HG03571 (cell line): Measurements from ENCODE around the gene BORCS6.

Experiments used
- ATAC-seq: cut with Tn5 transposase; IDR thresholded peaks from one replicate; pipeline ENCODE4 v1.9.1; 2021; ENCODE audit not compliant: unreplicated experiment

The BORCS6 gene

DNA sequence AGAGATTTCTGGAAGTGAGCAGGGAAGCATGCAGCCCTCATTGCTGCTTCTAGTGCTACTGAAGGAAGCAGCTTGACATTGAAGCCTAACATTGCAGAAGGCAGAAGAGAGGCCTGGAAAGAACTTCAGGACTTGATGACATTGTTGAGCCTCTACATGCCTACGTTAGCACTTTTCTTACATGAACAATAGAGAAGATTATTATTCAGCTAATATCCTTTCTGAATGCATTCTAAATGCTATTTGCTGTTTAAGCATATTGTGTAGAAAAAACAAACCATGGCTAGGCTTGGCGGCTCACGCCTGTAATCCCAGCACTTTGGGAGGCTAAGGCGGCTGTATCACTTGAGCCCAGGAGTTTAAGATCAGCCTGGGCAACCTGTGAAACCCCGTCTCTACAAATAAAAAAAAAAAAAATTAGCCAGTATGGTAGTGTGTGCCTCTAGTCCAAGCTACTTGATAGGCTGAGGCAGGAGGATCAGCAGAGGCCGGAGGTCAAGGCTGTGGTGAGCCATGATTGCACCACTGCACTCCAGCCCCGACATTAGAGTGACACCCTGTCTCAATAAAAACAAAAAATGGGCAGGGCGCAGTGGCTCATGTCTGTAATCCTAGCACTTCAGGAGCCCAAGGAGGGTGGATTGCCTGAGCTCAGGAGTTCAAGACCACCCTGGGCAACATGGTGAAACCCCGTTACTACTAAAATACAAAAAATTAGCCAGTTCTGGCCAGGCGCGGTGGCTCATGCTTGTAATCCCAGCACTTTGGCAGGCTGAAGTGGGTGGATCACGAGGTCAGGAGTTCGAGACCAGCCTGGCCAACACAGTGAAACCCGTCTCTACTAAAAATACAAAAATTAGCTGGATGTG, 22.6 kb upstream of the BORCS6 start:
- no peak for ATAC-seq

DNA sequence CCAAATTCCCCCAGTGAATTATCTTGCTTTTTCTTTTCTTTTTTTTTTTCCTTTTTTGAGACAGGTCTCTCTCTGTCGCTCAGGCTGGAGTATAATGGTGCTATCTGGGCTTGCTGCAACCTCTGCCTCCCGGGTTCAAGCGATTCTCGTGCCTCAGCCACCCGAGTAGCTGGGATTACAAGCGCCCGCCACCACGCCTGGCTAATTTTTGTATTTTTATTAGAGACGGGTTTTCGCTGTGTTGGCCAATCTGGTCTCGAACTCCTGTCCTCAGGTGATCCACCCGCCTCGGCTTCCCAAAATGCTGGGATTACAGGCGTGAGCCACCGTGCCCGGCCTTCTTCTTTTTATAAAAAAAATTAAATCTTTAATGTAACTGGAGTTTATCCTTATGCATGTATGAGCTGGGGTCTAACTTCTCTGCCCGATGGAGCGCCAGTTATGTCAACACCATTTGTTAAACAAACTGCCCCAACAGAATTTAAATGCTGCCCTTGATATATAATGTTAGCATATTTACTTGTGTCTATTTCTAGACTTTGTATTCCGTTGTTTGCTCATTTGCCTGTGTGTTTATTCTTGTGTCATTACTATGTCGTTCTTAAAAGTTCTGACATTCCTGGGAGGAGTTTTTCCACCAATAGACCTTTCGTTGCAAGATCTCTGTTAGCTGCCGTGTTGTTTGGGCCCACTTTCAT, 20.9 kb upstream of the BORCS6 start:
- ATAC-seq = no peak

DNA sequence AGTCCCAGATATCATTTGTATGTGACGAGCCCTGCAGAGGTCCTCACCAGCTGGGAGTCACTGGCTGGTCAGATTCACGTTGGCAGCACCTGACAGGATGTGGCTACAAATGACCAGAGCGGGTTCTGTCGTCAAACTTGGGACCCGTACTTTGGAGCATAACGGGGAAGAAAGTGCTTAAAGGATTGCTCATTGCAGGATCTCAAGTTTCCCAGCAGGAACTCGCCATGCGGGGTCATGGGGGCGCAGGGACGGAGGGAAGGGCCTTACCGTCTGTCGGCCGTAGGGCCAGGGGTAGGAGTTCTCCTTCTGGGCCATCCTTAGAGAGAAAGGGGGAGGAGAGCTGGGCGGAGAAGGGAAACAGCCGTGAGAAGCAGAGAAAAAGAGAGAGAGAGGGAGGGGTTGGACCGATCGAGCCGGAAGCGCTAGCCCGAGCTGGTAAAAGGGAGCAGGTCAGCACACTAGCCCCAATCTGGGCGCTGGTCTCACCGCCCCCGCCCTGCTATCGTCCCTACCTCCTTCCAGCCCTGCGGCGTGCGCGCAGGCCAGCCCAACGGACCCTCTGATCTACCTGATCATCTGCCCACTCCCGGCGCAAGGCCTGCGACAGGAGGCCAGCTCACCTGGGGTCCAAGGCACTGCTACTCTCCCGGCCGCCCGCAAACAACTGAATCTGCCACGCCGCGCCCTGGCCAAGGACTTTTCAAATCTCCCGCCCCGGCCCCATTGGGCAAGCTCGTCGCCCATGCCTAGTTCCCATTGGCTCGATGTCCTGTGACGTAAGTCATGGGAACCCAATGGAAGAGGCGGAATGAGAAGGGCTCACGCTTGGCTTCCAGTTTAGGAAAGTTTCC, 20.2 kb upstream of the BORCS6 start, which contains the start of gene AURKB:
Gene AURKB, minus strand, starts transcription at position 669 of the 854 bp plus-strand sequence. Its CDS starts 351 bp downstream, at position 318.
- peak; percentile 76 for ATAC-seq

DNA sequence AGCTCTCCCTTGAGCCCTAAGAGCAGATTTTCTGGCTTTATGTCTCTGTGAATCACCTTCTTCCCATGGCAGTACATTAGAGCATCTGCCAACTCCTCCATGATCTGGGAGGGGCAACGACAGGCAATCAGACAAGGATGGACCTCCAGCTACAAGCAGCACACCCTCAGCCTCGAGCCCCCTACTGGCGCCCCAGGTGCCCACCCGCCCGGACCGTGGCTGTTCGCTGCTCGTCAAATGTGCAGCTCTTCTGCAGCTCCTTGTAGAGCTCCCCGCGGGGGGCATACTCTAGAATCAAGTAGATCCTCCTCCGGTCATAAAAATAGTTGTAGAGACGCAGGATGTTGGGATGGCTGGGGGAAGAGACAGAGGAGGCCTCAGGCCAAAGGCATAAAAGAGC, 16.6 kb upstream of the BORCS6 start:
- ATAC-seq = no peak

DNA sequence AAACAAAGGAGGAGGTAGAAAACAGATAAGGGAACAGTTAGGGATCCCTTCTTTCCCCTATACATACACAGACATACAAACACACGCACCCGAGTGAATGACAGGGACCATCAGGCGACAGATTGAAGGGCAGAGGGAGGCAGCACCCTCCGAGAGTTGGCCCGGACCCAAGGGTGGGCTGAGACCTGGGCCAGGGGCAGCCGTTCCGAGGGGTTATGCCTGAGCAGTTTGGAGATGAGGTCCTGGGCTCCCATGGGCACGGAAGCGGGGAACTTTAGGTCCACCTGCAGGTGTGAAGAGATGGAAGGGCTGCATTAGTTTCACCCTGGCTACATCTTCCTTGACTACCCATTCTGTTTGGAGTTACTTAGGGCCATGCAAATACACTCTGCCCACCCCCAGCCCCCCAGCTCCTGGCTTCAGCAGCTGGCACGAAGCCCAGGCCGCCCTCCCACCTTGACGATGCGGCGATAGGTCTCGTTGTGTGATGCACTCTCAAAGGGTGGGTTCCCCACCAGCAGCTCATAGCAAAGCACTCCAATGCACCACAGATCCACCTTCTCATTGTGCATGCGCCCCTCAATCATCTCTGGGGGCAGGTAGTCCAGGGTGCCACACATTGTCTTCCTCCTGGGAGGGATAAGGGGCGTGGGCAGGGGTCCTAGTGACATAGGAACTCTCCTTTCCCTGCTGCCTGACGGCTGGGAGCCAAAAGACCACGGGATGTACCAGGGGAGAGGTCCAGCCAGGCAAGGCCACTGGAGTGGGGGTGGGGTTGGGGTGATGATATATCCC, 15.0 kb upstream of the BORCS6 start:
- ATAC-seq = no peak

DNA sequence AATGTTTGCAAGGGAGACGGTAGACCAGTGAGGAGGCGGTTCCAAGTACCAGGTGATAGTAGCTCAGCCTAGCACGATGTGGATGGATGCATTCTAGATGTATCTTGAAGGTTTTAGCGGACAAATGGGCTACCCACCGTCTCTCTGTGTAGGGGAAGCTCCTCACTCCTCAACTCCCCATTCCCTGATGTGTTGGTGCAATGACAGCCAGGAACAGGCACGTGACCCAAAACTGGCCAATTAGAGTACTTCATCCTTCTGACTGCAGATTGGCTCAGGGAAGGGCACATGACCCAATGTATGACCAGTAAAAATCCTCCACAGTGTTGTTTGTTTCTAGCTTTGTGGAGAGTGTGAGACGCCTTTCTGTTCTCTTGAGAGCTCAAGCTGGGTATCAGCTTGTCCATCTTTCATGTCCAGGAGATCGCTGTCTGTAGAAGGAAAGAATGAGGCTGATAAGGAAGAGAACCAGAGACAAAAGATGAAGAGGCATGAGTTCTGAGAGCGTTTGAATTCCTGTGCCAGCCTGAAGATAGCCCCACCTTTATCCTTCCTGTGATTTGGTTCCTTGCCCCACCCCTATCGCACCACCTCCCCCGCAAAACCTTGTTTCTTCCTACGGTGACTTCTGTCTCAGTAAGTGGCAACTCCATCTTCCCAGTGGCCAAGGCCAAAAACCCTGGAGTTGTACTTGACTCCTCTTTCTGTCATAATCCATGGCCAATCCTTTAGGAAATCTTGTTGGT, 2.3 kb upstream of the BORCS6 start:
- ATAC-seq = no peak

DNA sequence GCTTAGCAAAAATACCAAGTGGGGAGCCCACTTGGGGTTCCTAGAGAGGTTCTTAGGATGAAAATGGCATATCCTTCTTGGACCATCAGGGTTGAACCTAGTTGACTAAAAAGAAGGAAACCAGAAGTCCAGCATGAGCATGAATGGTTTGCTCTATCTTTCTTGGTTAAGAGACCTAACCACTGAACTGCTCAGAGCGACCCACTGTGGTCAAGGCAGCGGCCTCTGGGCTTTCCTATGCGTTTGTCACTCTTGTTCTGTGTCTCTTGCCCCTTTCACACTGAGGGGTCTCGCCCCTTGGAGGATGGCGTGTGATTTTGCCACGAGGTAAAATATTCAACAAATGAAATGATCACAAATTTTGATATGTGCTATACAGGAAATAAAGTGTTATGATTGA, 526 bp upstream of the BORCS6 start:
- no peak for ATAC-seq

DNA sequence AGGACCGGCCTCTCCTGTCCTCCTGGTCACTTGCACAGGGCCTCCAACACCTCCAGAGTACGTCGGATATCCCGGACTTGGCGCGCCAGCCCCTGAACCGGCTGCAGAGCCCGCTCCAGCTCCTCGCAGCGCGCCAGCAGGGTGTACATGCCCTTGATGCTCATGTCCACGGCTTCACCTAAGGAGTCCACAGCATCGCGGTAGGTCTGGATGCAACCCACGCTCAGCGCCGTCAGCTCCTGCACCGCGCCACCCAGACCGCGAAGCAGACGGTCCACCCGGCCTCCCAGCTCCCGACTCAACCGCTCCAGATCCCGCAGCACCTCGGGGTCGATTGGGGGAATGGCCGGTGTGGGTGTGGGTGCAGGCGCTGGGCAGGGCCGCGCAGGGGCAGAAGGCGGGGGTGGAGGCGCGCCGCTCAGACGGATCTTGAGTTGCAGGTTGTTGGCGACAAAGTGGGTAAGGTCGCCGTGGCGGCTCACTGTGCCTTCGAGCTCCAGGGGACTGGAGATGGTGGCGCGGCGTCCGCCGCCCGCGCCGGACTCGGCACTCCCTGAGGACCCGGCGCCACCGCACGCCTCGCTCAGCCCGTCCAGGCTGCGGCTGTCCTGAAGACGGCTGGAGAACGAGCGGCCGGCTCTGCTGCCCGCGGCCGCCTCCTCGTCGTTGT, 804 bp downstream of the BORCS6 start:
- no peak for ATAC-seq

DNA sequence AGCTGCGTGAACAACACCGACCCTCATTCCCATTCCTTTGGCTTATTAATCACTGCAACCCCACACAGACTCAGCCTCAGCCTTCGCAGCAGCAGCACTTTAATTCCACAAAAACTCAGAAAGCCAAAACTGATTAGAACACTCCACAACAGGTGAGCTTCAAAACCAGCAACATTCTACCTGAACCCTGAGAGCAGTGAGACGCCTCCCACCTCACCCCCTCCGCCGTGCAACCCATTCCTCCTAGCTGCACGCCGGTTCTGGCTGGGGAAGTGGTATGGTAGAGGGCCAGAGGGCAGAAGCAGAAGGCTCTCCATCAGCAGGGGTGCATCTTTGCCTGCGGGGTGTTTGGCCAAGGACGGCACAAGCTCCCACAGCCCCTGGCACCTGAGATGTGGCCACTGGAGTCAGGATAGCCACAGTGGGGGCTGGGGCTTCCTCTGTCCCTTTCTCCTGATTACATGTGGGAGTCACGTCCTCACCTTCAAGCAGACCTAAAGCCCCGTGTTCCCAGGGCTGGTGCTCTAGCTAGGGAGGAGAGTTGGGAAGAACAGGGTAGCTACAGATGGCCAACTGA, 1.6 kb downstream of the BORCS6 start:
- ATAC-seq = no peak

DNA sequence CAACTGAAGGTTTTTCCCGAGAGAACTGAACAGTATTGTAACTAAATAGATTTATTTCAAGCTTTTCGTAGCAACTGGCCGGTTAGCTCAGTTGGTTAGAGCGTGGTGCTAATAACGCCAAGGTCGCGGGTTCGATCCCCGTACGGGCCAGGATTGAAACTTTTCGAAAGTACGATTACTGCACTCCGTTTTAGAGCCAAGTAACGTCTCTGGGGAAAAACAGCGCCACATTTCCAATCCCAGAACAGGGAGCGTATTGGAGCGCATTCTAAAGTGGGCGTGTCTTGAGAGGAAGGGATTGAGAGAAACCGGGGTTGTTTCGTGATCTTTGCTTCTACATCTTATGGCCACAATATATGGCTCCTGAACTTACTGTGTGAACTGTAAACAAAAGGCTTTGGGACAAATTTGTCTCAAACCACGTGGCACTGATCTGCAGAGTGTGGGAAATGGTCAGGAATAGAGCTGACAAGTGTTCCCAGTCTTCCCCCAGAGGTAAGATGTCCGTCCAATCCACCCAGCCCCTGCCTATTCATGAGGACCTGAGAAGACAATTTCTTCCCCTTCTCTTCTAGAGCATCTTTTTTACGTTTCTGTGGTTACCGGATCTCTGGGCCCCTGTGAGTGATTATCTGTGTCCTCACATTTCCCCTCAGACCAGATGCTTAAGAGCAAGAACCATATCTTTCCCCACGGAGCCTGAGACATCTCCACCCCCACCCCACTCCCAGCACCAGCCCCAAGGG, 2.3 kb downstream of the BORCS6 start:
- peak; percentile 10 for ATAC-seq

DNA sequence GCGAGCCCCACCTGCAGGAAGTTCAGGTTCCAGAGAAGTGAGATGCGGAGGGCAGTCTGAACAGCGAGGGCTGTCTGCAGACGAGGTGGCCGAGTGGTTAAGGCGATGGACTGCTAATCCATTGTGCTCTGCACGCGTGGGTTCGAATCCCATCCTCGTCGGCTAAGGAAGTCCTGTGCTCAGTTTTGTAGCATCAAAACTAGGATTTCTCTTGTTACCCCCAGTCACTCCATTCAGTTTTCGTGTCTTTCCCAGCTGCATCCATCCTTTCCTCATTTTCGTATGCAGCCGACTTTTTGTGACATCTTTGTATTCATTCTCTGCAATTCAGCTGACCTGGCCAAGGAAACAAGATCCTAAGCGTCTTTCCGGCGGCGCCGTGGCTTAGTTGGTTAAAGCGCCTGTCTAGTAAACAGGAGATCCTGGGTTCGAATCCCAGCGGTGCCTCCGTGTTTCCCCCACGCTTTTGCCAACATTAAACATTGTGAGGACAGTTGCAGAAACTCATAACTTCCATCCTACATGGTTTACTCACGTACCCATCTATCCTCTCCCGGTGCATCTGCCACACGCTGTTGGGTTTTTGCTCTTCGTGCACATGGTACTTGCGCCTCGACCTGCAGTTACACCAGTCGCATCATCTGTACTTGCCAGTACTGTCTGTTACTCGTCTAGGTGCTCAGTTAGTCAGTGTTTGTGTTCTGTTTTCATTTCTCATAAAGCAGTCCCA, 3.0 kb downstream of the BORCS6 start:
- peak; percentile 27 for ATAC-seq

DNA sequence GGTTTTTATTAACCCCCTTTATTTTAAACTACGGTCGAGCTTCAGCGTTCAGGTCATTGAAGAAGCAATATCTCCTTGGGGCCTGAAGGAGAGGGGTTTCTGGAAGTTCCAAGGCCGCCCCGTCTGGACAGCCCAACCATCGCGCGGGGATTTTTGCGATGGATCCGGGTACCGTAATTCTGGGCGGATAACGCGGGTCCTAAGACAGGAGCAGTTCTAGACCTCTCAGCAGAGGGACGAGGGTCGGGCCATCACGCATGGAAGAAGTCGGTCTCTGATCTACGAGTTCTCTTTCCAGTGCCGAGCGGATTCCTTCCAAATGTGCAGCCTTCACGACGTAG, 3.6 kb downstream of the BORCS6 start:
- no peak for ATAC-seq

DNA sequence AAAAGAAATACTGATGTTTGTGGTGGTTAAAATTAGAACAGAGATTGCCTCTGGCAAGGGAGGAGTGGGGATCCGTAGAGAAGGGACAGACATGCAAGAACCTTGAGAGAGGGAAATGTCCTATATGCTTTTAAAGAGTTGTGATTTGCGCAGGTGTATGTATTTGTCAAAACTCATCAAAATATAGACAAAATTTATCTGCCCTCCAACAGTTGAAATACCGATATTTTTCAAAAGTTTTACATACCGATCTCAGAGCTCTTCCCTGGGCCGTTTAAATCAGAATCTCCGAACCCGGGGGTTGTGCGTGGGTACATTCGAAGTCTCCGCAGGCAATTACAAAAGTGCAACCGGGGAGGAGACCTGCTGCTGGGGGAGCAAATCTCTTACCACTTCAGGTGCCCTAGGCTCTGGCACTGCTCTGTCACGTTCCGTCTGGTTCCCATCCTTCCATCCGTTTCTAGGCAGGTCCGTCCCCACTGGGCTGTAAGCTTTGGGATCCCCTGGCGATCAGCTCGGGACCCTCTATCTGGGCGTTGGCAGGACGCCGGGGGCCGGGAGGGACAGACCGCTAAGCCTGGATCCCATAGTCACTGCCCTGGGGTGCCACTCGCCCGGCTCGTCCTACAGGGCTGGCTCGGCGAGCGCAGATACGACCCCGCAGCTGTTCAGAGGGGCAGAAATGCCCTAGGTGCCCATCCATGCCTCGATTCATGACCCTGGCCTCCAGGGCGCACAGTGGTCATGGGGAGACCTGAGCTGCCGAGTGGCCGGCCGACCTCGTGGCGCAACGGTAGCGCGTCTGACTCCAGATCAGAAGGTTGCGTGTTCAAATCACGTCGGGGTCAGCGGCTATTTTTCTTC, 4.2 kb downstream of the BORCS6 start:
- peak; percentile 25 for ATAC-seq

DNA sequence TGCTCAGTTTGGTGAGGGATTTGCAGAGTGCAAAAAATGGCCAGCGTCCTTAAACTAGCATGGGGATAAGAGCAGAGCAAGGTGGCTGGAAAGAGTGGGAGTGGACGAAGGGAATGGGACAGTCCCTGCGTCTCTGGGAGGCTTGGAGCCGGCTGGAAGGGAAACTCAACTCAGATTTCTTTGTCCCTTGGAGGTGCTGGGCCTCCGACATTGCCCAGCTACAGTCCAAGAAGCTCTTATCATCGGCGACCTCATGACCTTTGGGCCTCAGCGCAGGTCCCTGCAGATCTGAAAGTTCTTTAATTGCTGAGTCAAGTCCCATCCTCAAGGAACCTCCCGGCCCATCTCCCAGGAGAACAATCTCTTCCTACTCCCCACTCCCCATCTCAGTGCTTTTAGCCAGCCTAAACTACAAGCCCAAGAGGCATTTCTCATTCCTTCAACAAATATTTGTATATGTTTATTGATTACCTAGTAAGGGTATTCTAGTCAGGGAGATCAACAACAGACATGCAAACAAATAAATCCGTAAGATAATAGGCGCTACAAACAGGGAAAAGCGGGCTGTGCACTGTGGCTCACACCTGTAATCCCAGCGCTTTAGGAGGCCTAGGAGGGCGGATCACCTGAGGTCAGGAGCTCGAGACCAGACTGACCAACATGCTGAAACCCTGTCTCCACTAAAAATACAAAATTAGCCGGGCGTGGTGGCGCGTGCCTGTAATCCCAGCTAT, 12.8 kb downstream of the BORCS6 start:
- no peak for ATAC-seq

DNA sequence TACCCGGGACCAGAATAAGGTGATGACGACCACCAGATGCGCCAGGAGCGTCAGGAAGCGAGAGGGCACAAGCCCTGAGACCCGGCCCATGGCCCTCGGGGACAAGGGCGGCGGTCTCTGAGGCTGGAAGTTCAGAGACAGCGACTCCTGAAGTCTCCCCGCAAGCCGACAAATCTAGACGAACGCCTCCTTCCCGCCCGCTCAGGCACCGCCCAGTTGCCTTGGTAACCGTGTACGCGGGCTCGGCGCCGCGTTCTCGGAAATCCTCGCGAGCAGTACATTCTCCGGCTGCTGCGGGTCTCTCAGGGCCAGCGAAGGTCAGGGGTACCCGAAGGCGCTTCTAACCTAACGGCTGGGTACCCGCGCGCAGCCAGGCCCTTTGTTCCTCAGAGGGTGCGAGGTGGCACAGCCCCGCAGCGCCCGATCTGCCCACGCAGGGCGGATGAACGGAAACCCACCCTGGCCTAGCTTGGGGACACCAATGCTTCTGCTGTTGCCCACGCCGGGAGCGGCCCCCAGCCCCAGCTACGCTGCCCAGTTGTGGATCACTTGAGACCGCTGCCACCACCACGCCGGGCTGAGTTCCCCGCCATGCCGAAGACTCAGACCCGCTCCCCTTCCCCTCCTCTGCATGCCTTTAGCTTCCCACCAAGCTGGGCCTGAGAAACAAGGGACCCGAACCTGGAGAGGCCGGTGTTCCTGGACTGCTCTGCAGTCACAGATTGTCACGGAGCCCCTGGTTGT, 13.6 kb downstream of the BORCS6 start, which contains the start of gene TMEM107:
Gene TMEM107, minus strand, starts transcription at position 184 of the 744 bp plus-strand sequence. Its CDS starts 94 bp downstream, at position 90.
- peak; percentile 51 for ATAC-seq
